Measurements from ENCODE around the gene ANGPTL2.

DNA sequence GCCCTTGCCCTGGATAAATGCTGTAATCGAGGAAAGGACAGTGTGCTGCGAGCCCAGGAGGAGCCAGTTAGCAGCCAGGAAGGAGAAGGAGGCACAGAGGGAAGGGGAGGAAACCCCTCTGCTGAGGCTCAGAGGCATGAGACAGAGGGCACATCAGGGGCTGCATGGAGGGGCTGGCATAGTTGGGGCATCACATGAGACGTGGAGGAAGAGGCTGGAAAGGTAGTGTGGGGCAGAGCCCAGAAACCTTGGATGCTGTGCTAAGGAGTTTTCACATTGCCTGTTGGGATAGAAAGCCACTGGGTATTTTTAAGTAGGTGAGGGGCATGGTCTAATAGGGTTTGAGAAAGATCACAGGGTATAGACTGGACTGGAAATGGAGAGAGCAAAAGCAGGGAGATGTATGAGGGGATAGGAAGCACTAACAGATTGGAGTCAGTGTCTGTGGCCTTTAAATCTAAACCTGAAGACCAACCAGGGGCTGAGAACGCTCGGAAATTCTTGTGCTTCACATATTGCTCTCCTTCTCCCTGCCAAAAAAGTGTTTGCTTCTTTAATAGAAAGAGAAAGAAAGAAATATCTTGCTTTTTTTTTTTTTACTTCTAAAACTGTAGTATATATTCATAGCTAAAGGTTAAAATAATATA, 33.0 kb upstream of the ANGPTL2 start:
- TF ChIP-seq, protein P1, sequence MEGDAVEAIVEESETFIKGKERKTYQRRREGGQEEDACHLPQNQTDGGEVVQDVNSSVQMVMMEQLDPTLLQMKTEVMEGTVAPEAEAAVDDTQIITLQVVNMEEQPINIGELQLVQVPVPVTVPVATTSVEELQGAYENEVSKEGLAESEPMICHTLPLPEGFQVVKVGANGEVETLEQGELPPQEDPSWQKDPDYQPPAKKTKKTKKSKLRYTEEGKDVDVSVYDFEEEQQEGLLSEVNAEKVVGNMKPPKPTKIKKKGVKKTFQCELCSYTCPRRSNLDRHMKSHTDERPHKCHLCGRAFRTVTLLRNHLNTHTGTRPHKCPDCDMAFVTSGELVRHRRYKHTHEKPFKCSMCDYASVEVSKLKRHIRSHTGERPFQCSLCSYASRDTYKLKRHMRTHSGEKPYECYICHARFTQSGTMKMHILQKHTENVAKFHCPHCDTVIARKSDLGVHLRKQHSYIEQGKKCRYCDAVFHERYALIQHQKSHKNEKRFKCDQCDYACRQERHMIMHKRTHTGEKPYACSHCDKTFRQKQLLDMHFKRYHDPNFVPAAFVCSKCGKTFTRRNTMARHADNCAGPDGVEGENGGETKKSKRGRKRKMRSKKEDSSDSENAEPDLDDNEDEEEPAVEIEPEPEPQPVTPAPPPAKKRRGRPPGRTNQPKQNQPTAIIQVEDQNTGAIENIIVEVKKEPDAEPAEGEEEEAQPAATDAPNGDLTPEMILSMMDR (conservative IDR thresholded peaks at IDR 0.05; ENCODE audit: low read length): no peak
- TF ChIP-seq EZH2phosphoT487 (IDR thresholded peaks at IDR 0.05; ENCODE audit: borderline replicate concordance, low read depth, low read length): no peak
